SW 1271 (cell line): Measurements from ENCODE around the gene CALML3.

Experiments
- DNase-seq, 2 experiments: peaks; one replicate each; lab custom pipeline; 2025; lab: John Stamatoyannopoulos, UW

Gene CALML3

DNA sequence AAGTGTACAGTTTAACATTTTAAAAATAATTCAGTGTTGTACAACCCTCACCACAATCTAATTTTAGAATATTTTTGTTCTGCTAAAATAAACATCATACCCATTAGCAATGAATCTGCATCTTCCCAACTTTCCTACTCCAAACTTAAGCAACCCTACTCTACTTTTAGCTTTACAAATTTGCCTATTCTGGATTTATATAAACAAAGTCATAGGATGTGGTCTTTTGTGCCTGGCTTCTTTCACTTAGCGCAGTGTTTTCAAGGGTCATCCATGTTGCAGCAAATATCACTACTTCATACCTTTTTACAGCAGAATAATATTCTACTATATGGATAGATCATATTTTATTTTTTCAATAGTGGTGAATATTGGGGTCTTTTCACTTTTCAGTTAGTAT is 18.9 kb downstream of the CALML3 start:
- DNase-seq = no peak

GRCh38 chr10:5544216-5544805 is 19.6 kb downstream of the CALML3 start:
- no peak for DNase-seq

- no peak for DNase-seq
Measured at GRCh38 chr10:5545011-5545410, 20.2 kb downstream of the CALML3 start.

DNA sequence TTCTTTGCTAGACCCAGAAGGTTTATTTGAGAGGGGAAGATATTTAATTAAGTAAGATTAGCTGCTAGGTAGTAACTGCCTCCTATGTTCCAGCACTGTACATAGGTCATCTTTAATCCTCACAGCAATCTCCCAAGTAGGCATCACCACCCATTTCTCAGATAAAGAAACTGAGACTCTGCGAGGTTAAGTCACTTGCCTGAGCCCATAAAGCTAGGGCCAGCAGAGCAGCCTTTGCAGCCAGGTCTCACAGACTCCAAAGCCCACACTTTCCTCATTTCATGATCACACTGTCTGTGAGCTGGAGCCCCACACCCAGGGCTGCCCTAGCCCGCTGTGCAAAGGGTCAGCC is 20.6 kb downstream of the CALML3 start:
- DNase-seq = no peak

DNA sequence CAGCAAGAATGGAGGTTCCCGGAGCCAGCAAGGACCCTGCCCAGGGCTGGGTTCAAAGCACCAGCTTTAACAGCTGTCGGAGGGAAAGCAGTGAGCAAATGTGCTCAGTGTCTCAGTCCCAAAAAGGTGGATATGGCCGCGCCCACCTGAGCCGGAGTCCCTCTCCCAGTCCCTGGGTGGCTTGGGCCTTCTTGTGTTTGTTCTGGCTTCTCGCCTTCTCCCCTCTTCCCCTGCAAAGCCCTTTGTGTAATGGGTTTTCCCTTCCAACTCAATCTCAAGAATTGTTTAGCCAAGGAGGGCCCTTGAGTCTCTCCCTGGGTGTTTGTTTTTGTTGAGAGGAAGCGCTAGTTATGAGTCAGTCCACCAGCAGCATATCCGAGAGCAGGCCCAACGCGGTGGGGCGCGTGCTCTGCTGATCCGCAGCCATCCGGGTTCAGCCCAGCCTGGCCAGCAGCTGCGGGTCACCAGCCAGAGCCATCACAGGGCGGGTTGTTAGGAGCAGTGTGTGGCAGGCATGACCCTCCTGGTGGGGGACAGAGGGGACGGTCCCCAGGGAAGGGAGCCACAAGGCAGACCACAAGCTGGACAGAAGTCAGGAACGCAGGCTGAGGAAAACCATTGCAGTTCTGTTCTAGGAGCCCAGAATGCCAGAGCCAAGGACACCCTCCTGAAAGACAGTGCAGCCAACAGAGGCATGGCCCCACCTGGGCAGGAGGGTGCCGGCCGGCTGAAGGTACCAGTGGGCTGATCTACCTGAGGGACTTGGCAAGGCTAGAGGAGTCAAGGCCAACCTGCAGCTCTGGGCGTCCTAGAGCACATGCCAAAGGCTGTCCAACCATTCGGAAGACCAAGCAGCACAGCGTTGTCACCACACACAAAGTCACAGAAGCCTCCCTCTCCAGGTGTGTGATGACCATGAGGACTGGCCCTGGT is 21.3 kb downstream of the CALML3 start:
- no peak for DNase-seq

GRCh38 chr10:5546891-5547680 is 22.3 kb downstream of the CALML3 start:
- no peak for DNase-seq

DNA sequence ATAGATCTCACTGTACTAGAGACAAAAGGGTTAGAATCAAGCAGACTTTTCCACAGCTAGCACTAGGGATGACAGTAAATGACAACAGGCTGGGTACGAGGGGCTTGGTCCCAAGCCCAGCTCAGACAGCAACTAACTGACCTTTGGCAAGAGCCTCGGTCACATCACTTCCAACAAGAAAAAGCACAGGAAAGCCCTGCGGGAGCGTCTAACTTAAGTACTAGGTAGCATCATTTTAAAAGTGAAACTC is 22.8 kb downstream of the CALML3 start:
- no peak for DNase-seq

- DNase-seq = no peak
Measured at GRCh38 chr10:5547931-5548660, 23.3 kb downstream of the CALML3 start.

DNA sequence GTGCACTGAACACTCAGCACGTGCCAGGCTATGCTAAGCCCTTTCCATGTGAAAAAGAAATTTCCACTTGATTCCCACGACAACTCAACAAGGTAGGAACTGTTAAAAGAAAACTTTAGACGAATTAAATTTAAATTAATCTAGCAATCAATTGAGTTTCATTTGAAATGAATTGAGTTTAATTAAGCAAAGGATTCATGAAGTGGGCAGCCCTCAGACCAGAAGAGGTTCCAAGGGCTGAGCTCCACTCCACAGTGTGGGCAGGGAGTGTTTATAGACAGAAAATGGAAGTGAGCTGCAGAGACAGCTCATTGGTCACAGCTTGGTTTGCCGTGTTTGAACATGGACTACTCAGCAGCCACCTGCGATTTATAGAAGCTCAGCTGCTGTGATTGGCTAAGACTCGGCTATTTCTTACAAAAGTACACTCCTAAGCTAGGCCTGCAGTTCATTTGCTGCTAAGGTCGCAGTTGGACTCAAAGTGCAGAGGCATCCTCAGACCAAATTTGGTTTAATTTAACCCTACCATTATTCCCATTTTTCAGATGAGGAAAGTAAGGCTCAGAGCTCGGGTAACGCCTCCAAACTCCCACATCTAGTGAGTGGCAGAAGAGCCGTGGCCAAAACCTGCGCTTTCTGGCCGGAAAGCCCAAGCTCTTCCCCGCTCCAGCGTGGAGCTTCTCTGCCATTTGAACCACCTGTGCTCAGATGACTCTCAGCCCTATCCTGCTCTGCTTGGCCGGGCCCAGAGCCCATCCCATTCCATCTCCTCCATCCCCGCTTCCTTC is 24.9 kb downstream of the CALML3 start:
- no peak for DNase-seq

GRCh38 chr10:5550250-5550545 is 25.4 kb downstream of the CALML3 start:
- no peak for DNase-seq

DNA sequence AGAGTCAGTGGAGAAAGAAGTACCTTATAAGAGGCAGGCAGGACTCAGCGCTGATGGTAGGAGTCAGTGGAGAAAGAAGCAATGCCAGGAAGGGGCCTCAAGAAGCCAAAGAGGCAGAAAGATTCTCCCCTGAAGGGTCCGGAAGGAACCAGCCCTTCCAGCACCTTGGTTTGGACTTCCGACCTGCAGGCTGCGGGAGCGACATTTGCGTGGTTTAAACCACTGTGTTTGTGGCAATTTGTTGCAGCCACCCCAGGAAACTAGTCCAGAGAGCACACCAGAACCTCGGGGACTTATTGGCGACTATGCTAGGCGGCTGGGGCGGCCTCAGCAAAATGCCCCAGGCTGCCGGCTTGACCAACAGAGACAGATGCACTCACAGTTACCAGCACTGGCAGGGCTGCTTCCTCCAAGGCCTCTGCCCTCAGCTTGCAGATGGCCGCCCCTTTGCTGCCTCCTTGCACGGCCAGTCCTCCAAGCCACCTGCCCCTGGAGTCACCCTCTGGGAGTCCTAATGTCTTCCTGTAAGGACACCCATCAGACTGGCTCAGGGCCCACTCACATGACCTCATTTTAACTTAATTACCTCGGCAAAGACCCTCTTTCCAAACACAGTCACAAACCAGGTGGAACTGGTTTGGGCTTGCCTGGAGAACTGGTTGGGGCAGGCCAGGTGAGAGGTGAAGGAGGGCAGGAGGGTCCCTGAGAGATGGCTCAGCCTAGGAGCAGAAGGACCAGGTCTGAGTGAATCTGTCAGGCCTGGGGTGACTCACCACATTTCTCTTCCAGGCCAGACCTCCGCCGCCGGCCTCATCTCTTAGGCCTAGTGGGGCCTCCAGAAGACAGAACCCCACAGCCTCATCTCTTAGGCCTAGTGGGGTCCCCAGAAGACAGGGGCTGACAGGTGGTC is 26.1 kb downstream of the CALML3 start:
- DNase-seq = no peak

GRCh38 chr10:5551531-5552375 is 27.0 kb downstream of the CALML3 start:
- DNase-seq = no peak

DNA sequence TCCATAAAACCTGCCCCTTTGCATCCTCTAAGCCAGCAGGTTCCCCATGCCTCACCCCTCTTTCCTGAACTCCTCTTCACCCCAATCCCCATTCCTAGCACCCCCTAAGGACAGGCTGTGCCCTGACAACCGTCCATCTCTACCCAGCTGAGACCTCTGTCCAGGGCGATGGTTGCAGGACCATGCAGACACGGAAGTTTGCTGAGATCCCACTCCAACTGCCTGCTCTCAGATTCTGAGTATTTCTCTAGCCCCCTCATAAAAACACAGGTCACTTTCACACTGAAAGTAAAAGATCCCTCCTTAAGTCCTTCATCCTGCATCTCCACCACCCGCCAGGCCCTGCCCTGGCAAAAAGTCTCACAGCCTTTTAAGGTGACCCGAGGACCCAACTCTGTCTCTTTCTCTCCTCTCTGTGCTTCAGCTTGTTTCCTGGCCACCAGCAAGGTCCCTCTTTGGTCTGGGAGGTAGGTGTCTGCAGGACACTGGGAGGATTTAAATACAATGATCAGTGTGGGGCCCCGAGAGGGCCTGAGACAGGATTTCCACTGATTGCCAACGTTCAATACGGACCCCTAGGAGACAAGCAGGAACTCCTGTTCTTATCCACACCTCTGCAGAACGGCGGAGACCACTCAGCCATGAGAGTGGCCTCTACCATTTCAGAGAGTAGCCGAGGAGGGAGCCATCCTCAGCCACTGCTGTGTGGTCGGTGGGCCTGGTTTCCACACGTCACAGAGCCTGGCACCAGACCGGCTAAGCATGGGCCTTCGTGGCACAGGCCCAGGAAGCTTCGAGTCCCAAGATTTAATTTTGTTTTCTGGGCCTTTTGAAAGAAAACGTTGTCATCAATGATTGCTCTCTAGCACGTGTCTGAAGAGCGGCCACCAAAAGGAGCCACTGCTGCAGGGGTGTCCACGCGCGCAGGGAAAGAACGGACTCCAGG is 27.9 kb downstream of the CALML3 start:
- no peak for DNase-seq

GRCh38 chr10:5553400-5554170 is 28.8 kb downstream of the CALML3 start:
- no peak for DNase-seq

DNA sequence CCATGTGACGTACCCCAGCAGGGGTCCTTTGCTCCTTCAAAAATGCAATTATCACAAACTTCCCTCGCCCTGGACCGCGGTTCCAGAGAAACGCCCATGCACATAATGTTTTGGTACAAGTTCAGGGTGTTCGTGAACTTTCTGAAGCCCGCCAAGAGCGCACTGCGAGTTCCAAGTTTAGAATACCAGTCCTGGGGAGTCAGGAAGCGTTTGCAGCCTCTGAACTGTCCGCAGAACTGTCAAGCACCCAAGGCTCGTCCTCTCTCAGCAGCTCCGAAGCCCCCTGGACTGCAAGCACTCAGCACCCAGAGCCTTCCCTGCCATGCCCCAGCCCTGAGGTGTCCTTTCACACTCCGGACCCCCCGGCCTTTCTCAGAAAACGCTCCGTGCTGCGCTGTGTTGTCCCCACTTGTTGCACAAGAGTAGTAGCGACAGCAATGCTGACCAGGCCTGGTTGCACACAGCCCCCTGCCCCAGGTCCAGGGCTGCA is 30.3 kb downstream of the CALML3 start:
- DNase-seq = no peak

- DNase-seq = no peak
Measured at GRCh38 chr10:5555881-5556280, 31.1 kb downstream of the CALML3 start.

DNA sequence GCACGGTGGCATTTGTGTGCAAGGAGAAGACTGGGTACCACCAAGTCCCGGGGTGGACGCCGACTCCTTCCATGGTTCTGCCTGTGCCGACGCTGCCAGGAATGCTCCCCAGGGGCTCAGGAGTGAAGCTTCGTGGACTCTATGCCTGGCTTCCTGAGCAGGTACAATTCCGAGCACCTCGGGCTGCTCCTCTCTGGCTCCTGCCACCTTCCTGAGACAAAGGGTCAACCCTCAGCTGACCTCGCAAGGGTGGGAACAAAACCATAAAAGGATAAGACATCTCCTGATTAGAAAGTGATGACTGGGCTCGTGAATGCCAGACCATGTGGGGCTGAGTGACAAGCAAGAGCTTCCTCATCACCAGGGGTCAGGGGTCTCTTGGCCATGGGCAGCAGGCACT is 31.8 kb downstream of the CALML3 start:
- no peak for DNase-seq
